Activated CD4-positive, alpha-beta T cell treated with anti-CD3 and anti-CD28 coated beads, Interleukin-2, amount 10 ng/mL, durations not matched to agents 7 days and 5 days (primary cell): ENCODE data around the gene RGS5. TPM values are rescaled to one million over a fixed set of nuclear protein-coding genes. Genes with fewer than 3 reads are reported as not detected.

Source experiments
- CTCF ChIA-PET: fragments of 350-600 bp; sonication (Branson Sonifier 250); formaldehyde crosslinking; loops from one replicate; lab custom pipeline; 2021; ENCODE audit warnings: antibody characterized with exemption; lab: Charles Lee
- POLR2A ChIA-PET: fragments of 350-600 bp; sonication (Branson Sonifier 250); formaldehyde crosslinking; loops from one replicate; lab custom pipeline; 2021; ENCODE audit warnings: antibody characterized with exemption; lab: Charles Lee
- DNase-seq: peaks from one replicate; pipeline ENCODE4 v3.0.0-alpha.2; 2020
- H3K27ac Mint-ChIP-seq: one replicate; pipeline ENCODE4 v1.8.0; 2021; ENCODE audit warnings: mild to moderate bottlenecking, moderate library complexity, mixed read lengths
- H3K27me3 Mint-ChIP-seq: one replicate; pipeline ENCODE4 v1.8.0; 2021; ENCODE audit warnings: mixed read lengths
- H3K36me3 Mint-ChIP-seq: one replicate; pipeline ENCODE4 v1.8.0; 2021; ENCODE audit warnings: low read depth, mixed read lengths
- H3K4me1 Mint-ChIP-seq: one replicate; pipeline ENCODE4 v1.8.0; 2021; ENCODE audit warnings: mixed read lengths
- H3K4me3 Mint-ChIP-seq: one replicate; pipeline ENCODE4 v1.8.0; 2021; ENCODE audit warnings: mild to moderate bottlenecking, moderate library complexity, mixed read lengths
- H3K9me3 Mint-ChIP-seq: one replicate; pipeline ENCODE4 v1.8.0; 2021; ENCODE audit warnings: mixed read lengths
- total RNA-seq, 2 experiments: library from RNA; stranded (reverse); gene quantifications; one replicate each; pipeline ENCODE4 v1.2.3, GENCODE V29; 2021

Gene RGS5
- total RNA-seq, 2 experiments from 2014 or later, result 2.2 to 2.5 TPM

DNA sequence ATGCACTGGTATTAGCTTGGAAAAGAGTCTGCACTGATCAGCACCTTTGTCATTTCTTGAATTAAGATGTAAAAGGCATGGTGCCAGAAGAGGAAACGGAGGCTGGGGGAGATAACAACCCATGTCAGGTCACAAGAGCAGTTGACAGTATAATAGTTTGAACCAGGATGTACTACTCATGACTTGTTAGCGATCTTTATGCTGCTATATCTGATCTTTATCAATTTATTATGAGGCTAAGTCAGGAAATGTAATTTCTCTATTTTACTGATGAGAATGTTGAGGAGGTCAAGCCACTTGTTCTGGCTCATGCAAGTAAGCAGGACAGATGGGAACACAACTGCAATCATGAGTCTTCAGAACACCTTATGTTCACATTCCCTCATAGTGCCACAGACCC, 41.4 kb downstream of the RGS5 start:
- no peak overlapping the region for H3K4me3 Mint-ChIP-seq
- DNase-seq, result no peak
- no peaks in the 10 kb centered on the region for H3K9me3 Mint-ChIP-seq
- CTCF ChIA-PET, result no interaction called here
- no peak overlapping the region for H3K27ac Mint-ChIP-seq
- no peaks in the 10 kb centered on the region for H3K4me1 Mint-ChIP-seq
- POLR2A ChIA-PET, result no interaction called here
- no peaks in the 10 kb centered on the region for H3K27me3 Mint-ChIP-seq
- H3K36me3 Mint-ChIP-seq, result no peaks in the 10 kb centered on the region

DNA sequence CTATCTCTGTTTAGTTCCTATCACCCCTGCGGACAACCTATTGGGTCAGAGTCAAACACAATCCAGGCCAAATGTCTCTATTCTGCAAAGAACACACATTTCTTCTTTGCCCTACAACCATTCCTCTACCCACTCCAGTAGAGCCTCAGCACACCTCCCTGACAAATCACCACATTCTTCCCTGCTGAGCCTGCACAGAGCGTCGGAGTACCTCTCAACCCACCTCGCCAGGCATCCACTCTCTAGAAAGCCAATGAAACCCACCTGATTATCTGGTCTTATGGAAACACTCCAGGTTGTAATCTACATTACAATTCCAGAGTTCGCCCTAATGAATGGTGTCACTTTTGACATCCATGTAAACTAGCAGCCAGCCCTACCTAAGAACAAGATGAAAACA, 47.1 kb downstream of the RGS5 start:
- ChIA-PET CTCF (interaction anchor here (0.6 kb wide), 1 partner anchor 665 kb away, joined by 6 read pairs; no protein-coding TSS in a partner anchor), POLR2A (no interaction called here)
- Mint-ChIP-seq H3K4me3 (no peak overlapping the region), H3K27ac (no peak overlapping the region), H3K9me3 (no peaks in the 10 kb centered on the region), H3K36me3 (no peaks in the 10 kb centered on the region), H3K4me1 (no peaks in the 10 kb centered on the region), H3K27me3 (no peaks in the 10 kb centered on the region)
- no peak for DNase-seq

DNA sequence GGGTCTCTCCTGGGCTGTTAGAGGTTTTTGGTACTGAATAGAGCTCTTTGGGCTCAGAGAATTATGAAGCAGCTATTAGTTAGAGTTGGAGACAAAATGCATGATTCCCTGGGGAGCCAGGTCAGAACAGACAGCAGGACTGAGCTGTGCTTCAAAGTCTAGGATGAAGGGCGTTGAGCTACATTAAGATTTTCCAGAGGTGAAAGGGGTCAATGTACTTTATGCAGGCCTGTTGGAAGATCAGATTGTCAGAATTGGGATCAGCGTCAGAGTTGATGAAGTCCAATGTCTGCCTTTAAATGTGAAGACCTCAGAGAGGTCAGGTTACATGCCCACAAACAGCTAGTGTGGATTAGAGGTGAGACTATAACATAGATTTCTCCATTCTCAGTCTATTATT, 53.8 kb downstream of the RGS5 start:
- CTCF ChIA-PET, result interaction anchor here (0.5 to 0.6 kb wide), 2 partner anchors 1188 to 1990 kb away, joined by 3 read pairs; no protein-coding TSS in a partner anchor

DNA sequence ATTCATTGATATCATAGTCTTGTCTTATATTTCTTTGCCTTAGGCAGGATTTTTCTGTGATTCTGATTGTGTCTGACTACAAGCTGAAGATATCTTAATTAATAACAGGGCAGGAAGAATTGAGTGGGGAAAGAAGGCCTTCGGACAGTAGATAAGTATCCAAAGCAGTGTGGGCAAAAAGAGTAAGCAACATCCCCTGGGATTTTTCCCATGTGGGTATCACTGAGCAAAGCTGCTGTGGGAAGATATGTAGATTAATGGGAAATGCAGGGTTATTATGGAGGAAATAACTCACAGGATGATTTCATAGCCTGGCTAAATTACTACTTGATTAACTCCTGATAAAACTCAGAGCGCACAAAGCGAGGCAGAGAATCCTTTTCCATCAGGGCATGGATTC, 55.7 kb downstream of the RGS5 start:
- H3K27me3 Mint-ChIP-seq, result no peaks in the 10 kb centered on the region
- H3K27ac Mint-ChIP-seq, result no peak overlapping the region
- H3K4me1 Mint-ChIP-seq, result no peaks in the 10 kb centered on the region
- ChIA-PET POLR2A (no interaction called here), CTCF (no interaction called here)
- H3K9me3 Mint-ChIP-seq, result no peaks in the 10 kb centered on the region
- no peaks in the 10 kb centered on the region for H3K36me3 Mint-ChIP-seq
- DNase-seq, result no peak
- H3K4me3 Mint-ChIP-seq, result no peak overlapping the region

More for the DNA sequence above, 53.8 kb downstream of the RGS5 start:
- no peak for DNase-seq
- no peak overlapping the region for H3K4me3 Mint-ChIP-seq
- no peaks in the 10 kb centered on the region for H3K4me1 Mint-ChIP-seq
- H3K27ac Mint-ChIP-seq, result no peak overlapping the region
- no peaks in the 10 kb centered on the region for H3K9me3 Mint-ChIP-seq
- no peaks in the 10 kb centered on the region for H3K27me3 Mint-ChIP-seq
- no peaks in the 10 kb centered on the region for H3K36me3 Mint-ChIP-seq
- POLR2A ChIA-PET, result no interaction called here

DNA sequence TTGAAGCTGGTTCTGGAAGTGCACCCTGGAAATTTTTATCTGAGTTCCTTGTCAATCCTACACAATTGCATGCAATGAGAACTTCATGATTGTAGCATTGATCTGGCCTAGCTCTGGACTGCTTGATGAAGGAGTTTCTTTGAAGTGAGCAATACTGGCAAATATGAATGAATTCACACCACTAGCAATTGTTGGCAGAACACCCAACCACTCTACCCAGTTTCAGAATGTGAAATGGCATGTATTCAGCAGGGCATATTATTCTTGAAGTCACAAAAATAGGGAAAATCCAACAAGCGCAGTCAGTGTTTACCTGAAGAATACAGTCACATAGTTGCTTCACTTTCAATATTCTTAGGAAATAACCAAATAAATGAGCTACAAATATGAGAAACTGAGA, 57.3 kb downstream of the RGS5 start:
- Mint-ChIP-seq H3K27me3 (no peaks in the 10 kb centered on the region), H3K4me1 (no peaks in the 10 kb centered on the region), H3K4me3 (no peak overlapping the region), H3K27ac (no peak overlapping the region), H3K36me3 (no peaks in the 10 kb centered on the region), H3K9me3 (no peaks in the 10 kb centered on the region)
- ChIA-PET CTCF (no interaction called here), POLR2A (interaction anchor here (0.6 kb wide), 1 partner anchor 8 kb away, joined by 3 read pairs; no protein-coding TSS in a partner anchor)
- DNase-seq, result no peak

DNA sequence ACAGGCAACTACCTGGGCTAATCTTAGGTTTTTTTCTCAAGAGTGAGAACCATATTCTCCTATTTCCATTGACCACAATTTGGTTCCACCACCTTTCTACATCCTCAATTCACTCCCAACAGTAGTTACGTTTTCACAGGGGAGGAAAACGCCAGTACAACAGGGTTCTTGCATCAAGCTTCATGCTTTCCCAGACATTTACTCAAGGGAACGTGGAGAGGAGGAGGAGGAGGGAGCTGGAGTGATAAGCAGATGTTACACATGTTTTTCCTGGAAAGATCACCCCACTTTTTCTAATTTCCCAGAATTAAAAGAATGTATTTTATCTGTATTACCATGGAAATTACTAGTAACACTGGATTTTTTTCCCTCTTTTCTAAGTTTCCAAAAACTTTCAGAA, 58.3 kb downstream of the RGS5 start:
- no peaks in the 10 kb centered on the region for H3K9me3 Mint-ChIP-seq
- POLR2A ChIA-PET, result no interaction called here
- H3K4me3 Mint-ChIP-seq, result no peak overlapping the region

DNA sequence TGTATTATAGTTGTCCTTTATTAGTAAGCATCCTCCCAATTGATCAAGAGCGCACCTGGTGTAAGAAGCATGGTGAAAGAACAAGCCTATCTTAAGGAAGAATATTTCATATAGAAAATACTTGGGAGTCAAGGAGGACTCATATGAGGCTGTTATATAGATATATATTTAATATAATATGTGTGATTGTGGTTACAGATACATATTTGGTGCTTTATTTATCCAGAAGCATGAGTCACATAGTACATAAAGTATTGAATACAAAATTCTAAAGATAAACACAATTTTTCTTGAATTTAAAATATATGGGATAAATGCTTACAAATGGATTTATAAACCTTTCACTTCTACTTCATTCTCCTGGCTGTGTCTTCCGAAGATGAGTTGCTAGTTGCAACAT, 60.6 kb downstream of the RGS5 start:
- ChIA-PET CTCF (no interaction called here), POLR2A (no interaction called here)
- H3K9me3 Mint-ChIP-seq, result no peaks in the 10 kb centered on the region
- no peaks in the 10 kb centered on the region for H3K27me3 Mint-ChIP-seq
- H3K27ac Mint-ChIP-seq, result no peak overlapping the region
- no peak overlapping the region for H3K4me3 Mint-ChIP-seq
- H3K36me3 Mint-ChIP-seq, result no peaks in the 10 kb centered on the region
- no peaks in the 10 kb centered on the region for H3K4me1 Mint-ChIP-seq
- no peak for DNase-seq

More for the DNA sequence above, 58.3 kb downstream of the RGS5 start:
- no peak for DNase-seq
- CTCF ChIA-PET, result no interaction called here
- H3K36me3 Mint-ChIP-seq, result no peaks in the 10 kb centered on the region
- H3K27ac Mint-ChIP-seq, result no peak overlapping the region
- H3K27me3 Mint-ChIP-seq, result no peaks in the 10 kb centered on the region
- no peaks in the 10 kb centered on the region for H3K4me1 Mint-ChIP-seq

DNA sequence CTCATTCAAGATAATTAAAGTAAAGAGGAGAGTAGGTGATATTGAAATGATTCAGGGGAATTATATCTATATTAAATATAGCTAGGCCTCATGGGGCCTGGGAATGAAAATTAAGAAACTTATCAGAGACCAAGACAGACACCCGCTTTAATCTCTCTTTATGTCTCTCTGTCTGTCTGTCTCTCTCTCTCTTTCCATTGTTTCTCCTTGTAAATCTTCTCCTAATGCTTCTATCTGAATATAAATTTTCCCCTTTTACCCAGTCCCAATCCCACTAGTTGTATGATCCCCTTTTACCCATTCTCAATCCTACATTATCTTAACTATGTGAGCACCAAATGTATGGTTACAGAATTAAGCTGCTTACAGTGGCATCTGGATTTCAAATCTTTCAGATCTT, 61.2 kb downstream of the RGS5 start:
- H3K27me3 Mint-ChIP-seq, result no peaks in the 10 kb centered on the region
- H3K4me1 Mint-ChIP-seq, result no peaks in the 10 kb centered on the region
- DNase-seq, result no peak
- no peak overlapping the region for H3K27ac Mint-ChIP-seq
- H3K4me3 Mint-ChIP-seq, result no peak overlapping the region
- H3K9me3 Mint-ChIP-seq, result no peaks in the 10 kb centered on the region
- ChIA-PET CTCF (no interaction called here), POLR2A (no interaction called here)
- H3K36me3 Mint-ChIP-seq, result no peaks in the 10 kb centered on the region

DNA sequence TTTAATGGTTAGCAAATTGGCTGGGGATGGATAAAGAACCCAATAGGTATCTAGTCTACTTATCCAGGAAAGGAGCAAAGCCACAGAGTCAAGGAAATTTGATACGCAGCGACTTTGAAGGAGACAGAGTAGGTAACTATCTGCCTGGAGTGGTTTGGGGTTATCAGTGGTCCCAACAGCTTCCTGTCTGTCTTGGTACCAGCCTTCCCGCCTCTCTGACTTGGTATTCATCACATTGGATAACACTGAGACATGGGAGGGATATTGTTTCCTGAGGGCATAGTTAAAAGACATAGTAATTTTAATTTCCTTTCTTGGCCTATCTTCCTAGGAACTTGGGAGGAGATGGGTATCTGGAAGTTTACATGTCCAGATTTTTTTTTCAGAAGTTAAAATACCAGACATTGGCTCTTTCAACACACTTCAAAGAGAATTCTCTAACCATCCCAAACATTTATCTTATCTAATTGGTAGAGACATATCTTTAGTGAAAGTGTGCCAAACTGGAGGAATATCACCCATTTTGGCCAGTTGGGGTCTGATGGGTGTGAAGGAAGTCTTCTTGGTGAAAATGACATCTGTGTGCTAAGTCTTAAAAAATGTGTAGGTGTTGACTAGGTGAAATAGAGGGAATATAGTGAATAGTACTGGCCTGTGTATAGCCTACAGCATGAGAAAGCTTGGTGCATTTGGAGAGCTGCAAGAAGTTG, 65.0 kb downstream of the RGS5 start:
- CTCF ChIA-PET, result no interaction called here

DNA sequence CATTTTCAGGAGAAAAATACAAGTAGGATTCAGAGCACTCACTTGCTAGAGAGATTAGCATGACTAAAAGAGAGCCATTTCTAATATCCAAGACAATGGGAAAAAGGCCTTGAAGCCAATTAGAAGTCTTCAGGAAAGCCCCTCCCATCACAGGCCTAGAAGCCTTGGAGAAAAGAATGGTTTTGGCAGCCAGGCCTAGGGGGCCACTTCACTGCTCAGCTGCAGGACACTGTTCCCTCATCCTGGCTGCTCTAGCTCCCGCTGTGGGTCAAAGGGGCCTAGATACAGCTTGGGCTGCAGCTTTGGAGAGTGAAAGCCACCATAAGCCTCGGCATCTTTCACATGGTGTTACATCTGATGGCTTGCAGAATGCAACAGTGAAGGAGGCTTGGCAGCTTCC, 70.7 kb downstream of the RGS5 start:
- POLR2A ChIA-PET, result no interaction called here
- H3K4me1 Mint-ChIP-seq, result no peaks in the 10 kb centered on the region
- no peak overlapping the region for H3K27ac Mint-ChIP-seq
- CTCF ChIA-PET, result no interaction called here
- no peaks in the 10 kb centered on the region for H3K9me3 Mint-ChIP-seq
- H3K27me3 Mint-ChIP-seq, result peaks cover 5% of the 10 kb centered on the region
- no peak for DNase-seq
- H3K36me3 Mint-ChIP-seq, result no peaks in the 10 kb centered on the region
- H3K4me3 Mint-ChIP-seq, result no peak overlapping the region

More for the DNA sequence above, 65.0 kb downstream of the RGS5 start:
- DNase-seq, result no peak
- POLR2A ChIA-PET, result interaction anchor here (0.6 kb wide), 1 partner anchor 8 kb away, joined by 3 read pairs; no protein-coding TSS in a partner anchor
- Mint-ChIP-seq H3K4me1 (no peaks in the 10 kb centered on the region), H3K27me3 (peaks cover 2% of the 10 kb centered on the region), H3K36me3 (no peaks in the 10 kb centered on the region), H3K27ac (no peak overlapping the region), H3K4me3 (no peak overlapping the region), H3K9me3 (no peaks in the 10 kb centered on the region)

DNA sequence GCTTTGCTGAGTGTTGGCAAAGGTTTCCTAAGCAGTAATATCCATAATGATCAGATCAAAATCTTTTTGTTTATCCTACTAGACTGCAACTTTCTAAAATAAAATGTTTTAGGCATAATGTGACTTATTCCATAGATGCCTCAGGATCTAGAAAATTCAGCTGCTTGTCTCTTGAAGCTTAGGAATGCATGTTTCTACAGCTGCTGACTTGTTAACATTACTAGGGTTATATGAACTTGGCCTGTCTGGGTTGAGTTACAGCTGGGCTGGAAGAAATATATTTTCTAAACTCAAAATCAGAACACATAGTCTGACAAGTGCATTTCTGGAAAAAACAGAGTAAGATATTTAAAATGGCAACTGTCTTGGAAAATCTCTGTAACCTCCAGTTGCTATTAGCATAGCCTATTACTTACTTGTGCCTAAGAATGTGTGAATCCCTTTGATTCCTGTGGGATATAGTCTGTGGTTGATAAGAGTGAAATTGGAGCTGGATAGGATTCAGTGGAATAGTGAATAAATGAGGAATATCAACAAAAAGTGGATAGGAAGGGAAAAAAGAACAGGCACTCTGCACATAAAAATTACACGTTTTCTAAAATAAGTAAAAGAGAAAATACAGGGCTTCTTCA, 72.4 kb downstream of the RGS5 start:
- no peaks in the 10 kb centered on the region for H3K36me3 Mint-ChIP-seq
- CTCF ChIA-PET, result no interaction called here

DNA sequence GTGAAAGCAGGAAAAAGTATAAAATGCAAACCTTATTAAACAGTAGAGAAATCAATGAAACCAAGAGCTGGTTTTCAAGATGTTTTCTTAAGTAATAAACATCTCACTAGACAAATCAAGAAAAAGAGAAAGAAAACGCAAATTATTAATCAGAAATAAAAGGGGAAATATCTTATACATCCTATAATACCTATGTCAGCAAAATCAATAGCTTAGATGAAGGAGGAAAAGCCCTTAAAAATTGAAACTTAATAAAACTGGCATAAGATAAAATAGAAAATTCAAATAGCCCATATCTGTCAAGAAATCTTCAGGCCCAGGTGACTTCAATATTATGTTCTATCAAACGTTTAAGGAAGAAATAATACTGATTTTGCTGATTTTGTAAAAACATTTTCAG, 74.4 kb downstream of the RGS5 start:
- no peak for DNase-seq
- CTCF ChIA-PET, result no interaction called here
- H3K4me3 Mint-ChIP-seq, result no peak overlapping the region
- no peak overlapping the region for H3K27ac Mint-ChIP-seq
- no peaks in the 10 kb centered on the region for H3K36me3 Mint-ChIP-seq
- POLR2A ChIA-PET, result no interaction called here
- H3K27me3 Mint-ChIP-seq, result peaks cover 13% of the 10 kb centered on the region
- no peaks in the 10 kb centered on the region for H3K9me3 Mint-ChIP-seq
- H3K4me1 Mint-ChIP-seq, result no peaks in the 10 kb centered on the region

More for the DNA sequence above, 72.4 kb downstream of the RGS5 start:
- POLR2A ChIA-PET, result no interaction called here
- Mint-ChIP-seq H3K4me3 (no peak overlapping the region), H3K27me3 (peaks cover 5% of the 10 kb centered on the region), H3K4me1 (no peaks in the 10 kb centered on the region), H3K9me3 (no peaks in the 10 kb centered on the region), H3K27ac (no peak overlapping the region)
- DNase-seq, result no peak

DNA sequence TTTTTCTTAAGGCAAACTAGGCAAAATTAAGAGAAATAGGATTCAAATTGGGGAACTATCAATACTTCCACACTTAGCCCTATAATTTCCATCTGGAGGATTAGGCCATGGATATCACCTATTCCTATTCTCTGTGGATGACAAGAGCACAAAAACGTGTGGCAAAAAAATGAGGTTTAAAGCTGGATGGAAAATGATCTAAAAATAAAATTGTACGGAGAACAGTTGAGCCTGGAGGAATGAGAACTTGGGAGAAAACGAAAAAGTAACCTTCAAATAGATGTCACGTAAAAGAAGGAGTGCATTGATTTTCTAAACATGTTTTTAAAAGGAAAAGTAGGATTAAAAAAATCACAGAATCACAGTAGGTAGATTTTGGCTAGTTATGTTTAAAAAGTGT, 77.9 kb downstream of the RGS5 start:
- Mint-ChIP-seq H3K36me3 (no peaks in the 10 kb centered on the region), H3K27ac (no peak overlapping the region), H3K27me3 (peaks cover 18% of the 10 kb centered on the region), H3K9me3 (no peaks in the 10 kb centered on the region), H3K4me3 (no peak overlapping the region), H3K4me1 (no peaks in the 10 kb centered on the region)
- POLR2A ChIA-PET, result no interaction called here
- no peak for DNase-seq
- CTCF ChIA-PET, result no interaction called here
